ENCODE results near the gene ASAP2. TPM values are rescaled to one million over a fixed set of nuclear protein-coding genes. Genes with fewer than 3 reads are reported as not detected.

Gene ASAP2
- total RNA-seq, 1 experiment from 2014 or later = 12.6 TPM

DNA sequence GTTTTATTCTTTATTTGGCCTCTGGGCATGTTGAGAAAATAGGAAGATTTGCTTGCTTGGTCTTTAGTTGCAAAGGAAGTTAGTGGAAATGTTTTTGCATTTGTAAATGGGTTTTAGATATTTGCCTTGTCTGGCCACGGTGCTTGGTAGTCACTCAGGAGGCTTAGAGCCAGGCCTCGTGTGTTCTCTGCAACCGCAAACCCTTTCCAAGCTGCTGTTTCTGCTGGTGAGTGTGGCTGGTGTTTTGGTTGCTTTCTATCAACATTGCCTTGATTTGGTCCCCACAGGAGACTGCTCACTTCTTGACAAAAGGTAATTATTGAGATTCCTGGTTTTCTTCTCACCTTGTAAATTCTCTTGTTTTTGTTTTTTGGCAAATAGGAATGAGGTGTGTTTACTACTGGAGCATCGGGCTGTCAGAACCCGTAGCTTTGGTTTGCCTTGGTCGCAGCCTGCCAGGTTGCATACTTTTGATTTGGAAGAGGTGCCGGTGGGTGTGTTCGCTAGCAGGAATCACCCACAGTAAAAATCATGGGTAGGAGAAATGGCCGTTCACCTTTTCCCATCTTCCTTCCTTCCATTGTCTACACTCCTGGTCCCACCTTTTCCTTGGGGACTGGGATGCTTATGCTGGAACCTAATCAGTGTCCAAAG is 15.8 kb downstream of the ASAP2 start:
- no peak for DNase-seq
- Histone ChIP-seq H3K79me2 (ENCODE audit: insufficient read depth, low read length) (peaks cover 3% of the 10 kb centered on the region; the same call in 1 of the 2 replicates), H2AK5ac (ENCODE audit: insufficient read length, low read length) (no peak overlapping the region), H3K27me3 (ENCODE audit: insufficient read depth, low read length) (no peaks in the 10 kb centered on the region; the same call in 1 of the 2 replicates), H3K56ac (ENCODE audit: insufficient read length, low read depth, low read length) (no peak overlapping the region), H2BK12ac (ENCODE audit: insufficient read length, low read depth, low read length) (no peak overlapping the region), H3K4me1 (ENCODE audit: insufficient read depth, low read length) (peaks cover 7% of the 10 kb centered on the region; the same call in 1 of the 2 replicates), H2BK5ac (ENCODE audit: insufficient read length, low read length) (no peak overlapping the region), H3K23me2 (ENCODE audit: insufficient read length, low read depth, low read length, poor library complexity, severe bottlenecking) (no peaks in the 10 kb centered on the region), H2AFZ (ENCODE audit: low read length) (no peak overlapping the region), H3K4ac (ENCODE audit: low read depth, low read length) (no peak overlapping the region), H3T11ph (ENCODE audit: low read length) (no peak overlapping the region), H3K9me3 (ENCODE audit: control insufficient read depth, low read depth, low read length) (no peaks in the 10 kb centered on the region), H4K91ac (ENCODE audit: insufficient read length, low read depth, low read length) (no peak overlapping the region), H3K9ac (ENCODE audit: extremely low read depth, insufficient read length, low read length) (no peak overlapping the region), H3K23ac (ENCODE audit: insufficient read length, low read depth, low read length) (no peak overlapping the region), H4K5ac (ENCODE audit: insufficient read length, low read depth, low read length) (no peak overlapping the region), H4K8ac (replicated peaks; ENCODE audit: insufficient read length, low read depth, low read length) (no peak overlapping the region), H3K4me2 (ENCODE audit: insufficient read depth, insufficient read length, low read length) (no peak overlapping the region), H3K14ac (ENCODE audit: insufficient read depth, low read length) (no peak overlapping the region), H4K20me1 (ENCODE audit: control insufficient read depth, insufficient read depth, insufficient read length) (no peaks in the 10 kb centered on the region), H2BK20ac (ENCODE audit: low read depth, low read length, poor library complexity, severe bottlenecking) (no peak overlapping the region), H3K27ac (ENCODE audit: insufficient read length, low read depth, low read length) (no peak overlapping the region), H3K18ac (ENCODE audit: insufficient read length, low read depth, low read length) (no peak overlapping the region), H3K79me1 (ENCODE audit: insufficient read depth, low read depth, low read length, poor library complexity, severe bottlenecking) (no peaks in the 10 kb centered on the region), H2BK15ac (ENCODE audit: low read depth, low read length) (no peak overlapping the region), H2BK120ac (ENCODE audit: low read depth, low read length, poor library complexity, severe bottlenecking) (no peak overlapping the region)
- Mint-ChIP-seq H3K36me3 (ENCODE audit: insufficient read depth in 1 of 3, low read depth in 3 of 3) (peaks cover 0 to 14% (median 0%) of the 10 kb centered on the region in 3 experiments; a peak in 4 of 7 replicates), H3K27ac (no peak overlapping the region), H3K4me3 (no peak overlapping the region), H3K4me1 (peaks cover 28 to 40% of the 10 kb centered on the region in 2 experiments), H3K9me3 (peaks cover 4 to 8% of the 10 kb centered on the region in 2 experiments; a peak in 3 of 5 replicates), H3K27me3 (ENCODE audit: low read depth) (peaks cover 40% of the 10 kb centered on the region)
- WGBS (ENCODE audit: extremely low coverage, insufficient read length, low lambda C conversion rate) = no CpG with 5 or more reads among the region's 9 CpGs
- TF ChIP-seq, protein P1, sequence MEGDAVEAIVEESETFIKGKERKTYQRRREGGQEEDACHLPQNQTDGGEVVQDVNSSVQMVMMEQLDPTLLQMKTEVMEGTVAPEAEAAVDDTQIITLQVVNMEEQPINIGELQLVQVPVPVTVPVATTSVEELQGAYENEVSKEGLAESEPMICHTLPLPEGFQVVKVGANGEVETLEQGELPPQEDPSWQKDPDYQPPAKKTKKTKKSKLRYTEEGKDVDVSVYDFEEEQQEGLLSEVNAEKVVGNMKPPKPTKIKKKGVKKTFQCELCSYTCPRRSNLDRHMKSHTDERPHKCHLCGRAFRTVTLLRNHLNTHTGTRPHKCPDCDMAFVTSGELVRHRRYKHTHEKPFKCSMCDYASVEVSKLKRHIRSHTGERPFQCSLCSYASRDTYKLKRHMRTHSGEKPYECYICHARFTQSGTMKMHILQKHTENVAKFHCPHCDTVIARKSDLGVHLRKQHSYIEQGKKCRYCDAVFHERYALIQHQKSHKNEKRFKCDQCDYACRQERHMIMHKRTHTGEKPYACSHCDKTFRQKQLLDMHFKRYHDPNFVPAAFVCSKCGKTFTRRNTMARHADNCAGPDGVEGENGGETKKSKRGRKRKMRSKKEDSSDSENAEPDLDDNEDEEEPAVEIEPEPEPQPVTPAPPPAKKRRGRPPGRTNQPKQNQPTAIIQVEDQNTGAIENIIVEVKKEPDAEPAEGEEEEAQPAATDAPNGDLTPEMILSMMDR (conservative IDR thresholded peaks at IDR 0.05) = no peak

Measured in H9 (cell line).